NCI-H460 (cell line): Measurements from ENCODE around the gene TXNL4A. TPM values are rescaled to one million over a fixed set of nuclear protein-coding genes. Genes with fewer than 3 reads are reported as not detected.

ENCODE experiments used
- DNase-seq: peaks from one replicate; pipeline ENCODE4 v3.0.0-alpha.2; 2016; ENCODE audit warnings: low read depth; ENCODE audit errors: extremely low read depth
- total RNA-seq: library from RNA; depleted of rRNA; stranded (reverse); fragments of >200 nt; shearing (Covaris generic); gene quantifications from 2 replicates; pipeline ENCODE4 v1.2.3, GENCODE V29; 2014; rRNA removed

TXNL4A gene
- total RNA-seq, 1 experiment from 2014 or later = 127 TPM

DNA sequence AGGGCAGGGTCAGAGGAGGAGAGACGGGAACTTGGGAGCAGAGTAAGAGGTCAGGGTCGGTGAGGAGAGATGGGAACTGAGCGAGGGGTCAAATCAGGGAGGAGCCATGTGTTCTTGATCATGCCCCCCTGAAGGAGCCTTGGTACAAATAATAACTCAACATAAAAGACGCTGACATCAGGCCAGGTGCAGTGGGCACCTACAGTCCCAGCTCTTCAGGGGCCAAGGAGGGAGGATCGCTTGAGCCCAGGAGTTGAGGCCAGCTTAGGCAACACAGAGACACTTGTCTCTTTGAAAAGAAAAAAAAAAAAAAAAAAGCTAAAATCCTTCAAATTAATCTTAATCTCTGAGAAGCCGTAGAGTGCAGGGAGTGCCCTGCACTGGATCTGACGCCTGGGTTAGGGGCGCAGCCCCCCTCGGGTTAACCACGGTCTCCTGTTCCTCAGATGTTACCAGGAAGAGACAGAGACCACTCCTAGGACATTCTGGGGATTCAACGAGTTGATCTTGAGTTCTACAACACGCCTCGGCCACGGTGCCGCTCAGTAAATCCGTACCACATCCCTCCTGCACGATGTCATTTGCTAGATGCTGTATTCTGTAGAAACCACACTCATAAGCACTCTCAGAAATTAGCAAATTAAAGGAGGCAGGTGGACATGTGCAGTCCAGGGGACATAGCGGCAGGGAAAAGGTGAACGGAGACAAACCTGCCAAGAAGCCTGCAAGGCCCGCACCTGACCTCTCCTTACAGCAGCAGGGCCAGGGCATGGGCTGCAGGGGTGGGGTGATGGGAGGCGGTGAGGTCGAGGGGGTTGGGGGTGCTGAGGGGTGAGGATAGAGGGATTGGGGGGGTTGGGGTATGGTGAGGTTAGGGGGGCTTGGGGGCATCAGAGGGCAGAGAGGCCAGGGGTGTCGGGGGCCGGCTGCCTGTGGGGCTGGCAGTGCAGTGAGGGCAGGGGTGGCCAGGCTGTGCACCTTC is 66.1 kb downstream of the TXNL4A start:
- DNase-seq = no peak

Other genes starting within 250 kb of the TXNL4A start
- gene KCNG2, start 190.6 kb downstream of the TXNL4A start, total RNA-seq = 5.2 and 6.0 TPM in 2 replicates
- gene SLC66A2, start 36.9 kb downstream of the TXNL4A start, total RNA-seq = 17.0 and 19.1 TPM in 2 replicates
- gene HSBP1L1, start 23.9 kb downstream of the TXNL4A start, total RNA-seq = 35.9 and 38.6 TPM in 2 replicates
- 29.4 and 32.3 TPM in 2 replicates for gene RBFA, start 45.9 kb upstream of the TXNL4A start, total RNA-seq
- gene ADNP2, start 120.7 kb upstream of the TXNL4A start, total RNA-seq = 19.0 and 21.0 TPM in 2 replicates